ENCODE measurements around the gene TLNRD1.
"Not testable (repeated sequence)": the region's sequence is repeated elsewhere in the genome, so short reads cannot be mapped to it uniquely, and the experiment has no call there.

The TLNRD1 gene

GRCh38 chr15:81000624-81001151 is at the start of gene TLNRD1:
Gene TLNRD1, plus strand, starts transcription at chr15:81000923. Its CDS starts 1,349 bp downstream, at chr15:81002272.
- DNase-seq (ENCODE audit: low spot score), result peak; percentile 82

GRCh38 chr15:80951941-80952340 is 48.8 kb upstream of the TLNRD1 start:
- DNase-seq (ENCODE audit: low spot score), result no peak

DNA sequence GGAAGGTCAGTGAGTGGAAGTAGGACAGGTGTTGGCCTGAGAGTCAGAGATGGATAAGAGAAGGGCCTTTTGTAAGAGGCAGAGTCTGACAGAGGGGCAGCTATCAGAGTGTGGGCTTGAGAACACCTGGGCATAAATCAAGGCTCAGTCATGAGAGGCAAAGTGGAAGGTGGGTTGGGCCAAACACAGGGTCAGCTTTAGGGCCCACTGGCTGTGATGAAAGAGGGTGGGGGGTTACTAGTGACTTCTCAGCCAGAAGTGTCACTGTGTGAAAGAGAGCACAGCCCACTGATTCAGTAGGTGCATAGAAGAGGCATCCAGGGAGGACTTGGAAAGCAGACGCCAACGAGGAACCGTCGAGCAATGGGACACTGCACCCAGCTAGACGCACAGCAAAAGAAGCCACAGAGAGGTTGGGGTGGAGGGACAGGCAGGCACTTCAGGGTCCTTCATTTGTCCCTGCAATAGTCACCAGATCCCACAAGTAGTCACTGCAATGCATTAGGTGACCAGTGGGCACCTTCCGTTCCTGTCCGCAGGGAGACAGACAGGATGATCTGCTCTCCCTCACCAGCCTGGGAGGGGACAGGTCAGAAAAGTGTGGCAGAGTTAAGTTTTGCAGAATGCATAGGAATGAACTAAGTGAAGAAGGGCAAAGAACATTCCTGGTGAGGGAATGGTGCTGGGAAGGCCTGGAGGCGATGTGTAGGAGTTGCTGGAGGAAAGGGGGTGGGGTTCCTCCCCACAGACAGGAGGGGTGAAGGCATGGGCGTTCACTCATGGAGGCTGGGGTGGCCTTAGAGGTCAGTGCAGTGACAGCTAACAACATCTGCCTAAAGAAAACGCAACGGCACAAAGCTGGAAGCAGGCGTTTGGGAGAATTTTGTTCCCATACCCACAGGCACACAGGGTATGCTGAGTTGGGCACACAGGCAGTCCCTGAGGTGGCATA is 47.4 kb upstream of the TLNRD1 start:
- no peak for DNase-seq (ENCODE audit: low spot score)

DNA sequence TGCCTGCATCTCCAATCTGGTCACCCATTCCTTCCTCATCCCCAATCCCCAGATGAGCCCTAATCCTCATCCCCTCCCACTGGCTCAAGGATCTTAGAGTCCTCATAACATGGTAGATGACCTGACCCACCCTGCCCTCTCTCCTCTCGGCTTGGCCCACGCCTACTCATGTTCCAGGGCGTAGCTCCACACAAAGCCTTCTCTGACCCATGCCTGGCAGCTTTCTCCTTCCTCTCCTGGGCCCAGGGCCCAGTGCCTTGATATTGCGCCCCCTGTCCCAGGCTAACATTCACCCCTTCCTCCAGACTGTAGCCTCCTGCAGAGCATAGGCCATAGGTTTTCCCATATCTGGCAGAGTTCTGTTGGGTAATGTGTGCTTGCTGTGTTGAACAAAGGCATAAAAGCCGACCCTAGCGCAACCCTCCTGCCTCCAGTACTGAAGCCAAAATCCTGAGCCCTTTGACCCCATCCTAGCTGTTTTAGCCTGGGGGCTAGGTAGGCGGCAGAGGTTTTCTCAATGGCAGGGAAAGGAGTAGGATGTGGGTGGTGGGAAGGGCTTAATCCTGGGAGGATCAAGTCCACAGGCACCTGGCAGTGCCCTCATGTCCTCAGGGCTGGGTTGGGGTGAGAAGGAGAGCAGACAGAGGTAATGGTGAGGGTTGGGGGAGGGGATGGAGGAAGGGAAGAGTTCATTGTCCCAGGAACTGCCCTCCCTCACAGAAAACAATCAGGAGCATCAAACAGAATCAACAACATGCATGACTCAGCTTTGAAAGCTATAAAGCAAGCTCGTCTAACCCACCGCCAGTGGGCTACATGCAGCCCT is 46.6 kb upstream of the TLNRD1 start:
- no peak for DNase-seq (ENCODE audit: low spot score)

DNA sequence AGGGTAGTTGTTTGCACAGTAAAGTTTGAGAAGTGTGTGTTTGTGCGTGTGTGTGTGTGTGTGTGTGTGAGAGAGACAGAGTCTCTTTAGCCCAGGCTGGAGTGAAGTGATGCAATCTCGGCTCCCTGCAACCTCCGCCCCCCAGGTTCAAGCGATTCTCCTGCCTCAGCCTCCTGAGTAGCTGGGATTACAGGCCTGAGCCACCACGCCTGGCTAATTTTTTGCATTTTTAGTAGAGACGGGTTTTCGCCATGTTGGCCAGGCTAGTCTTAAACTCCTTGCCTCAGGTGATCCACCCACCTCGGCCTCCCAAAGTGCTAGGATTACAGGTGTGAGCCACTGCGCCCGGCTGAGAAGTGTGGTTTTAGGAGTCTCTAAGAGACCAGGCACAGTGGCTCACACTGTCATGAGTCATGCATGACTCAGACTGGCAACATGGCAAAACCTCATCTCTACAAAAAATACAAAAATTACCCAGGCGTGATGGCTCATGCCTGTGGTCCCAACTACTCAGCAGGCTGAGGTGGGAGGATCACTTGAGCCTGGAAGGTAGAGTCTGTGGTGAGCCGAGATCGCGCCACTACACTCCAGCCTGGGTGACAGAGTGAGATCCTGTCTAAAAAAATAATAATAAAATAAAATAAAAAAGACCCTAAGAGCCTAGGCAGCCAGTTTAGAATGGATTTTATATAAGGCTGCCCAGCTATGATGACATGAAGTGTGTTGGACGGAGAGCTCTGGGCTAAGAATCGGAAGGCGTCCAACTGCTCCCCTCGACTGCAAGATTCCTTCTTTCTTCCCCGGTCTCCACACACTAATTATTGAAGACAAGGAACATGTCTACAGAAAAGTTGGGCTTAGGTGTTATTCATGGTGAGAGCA is 44.9 kb upstream of the TLNRD1 start:
- DNase-seq (ENCODE audit: low spot score), result peak; percentile 55

- no peak for DNase-seq (ENCODE audit: low spot score)
Measured at GRCh38 chr15:80957556-80957955, 43.2 kb upstream of the TLNRD1 start.

DNA sequence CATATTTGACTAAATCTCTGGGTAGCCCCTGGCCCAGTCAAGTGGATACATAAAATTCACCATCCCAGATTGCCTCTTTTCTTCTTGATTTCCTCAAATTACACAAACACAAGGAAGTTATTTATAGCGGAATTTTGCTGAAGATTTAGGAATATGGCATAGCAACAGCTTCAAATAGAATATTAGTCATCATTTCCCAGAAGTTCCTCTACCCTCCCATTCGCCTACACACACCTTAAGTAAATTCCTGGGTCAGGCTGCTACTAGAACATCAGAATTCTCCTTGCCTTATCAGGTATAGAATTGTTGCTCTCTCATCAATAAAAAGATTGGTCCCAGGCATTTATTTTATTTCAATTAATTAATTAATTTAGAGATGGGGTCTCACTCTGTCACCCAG is 42.7 kb upstream of the TLNRD1 start:
- no peak for DNase-seq (ENCODE audit: low spot score)

GRCh38 chr15:80958818-80959495 is 41.8 kb upstream of the TLNRD1 start:
- no peak for DNase-seq (ENCODE audit: low spot score)

DNA sequence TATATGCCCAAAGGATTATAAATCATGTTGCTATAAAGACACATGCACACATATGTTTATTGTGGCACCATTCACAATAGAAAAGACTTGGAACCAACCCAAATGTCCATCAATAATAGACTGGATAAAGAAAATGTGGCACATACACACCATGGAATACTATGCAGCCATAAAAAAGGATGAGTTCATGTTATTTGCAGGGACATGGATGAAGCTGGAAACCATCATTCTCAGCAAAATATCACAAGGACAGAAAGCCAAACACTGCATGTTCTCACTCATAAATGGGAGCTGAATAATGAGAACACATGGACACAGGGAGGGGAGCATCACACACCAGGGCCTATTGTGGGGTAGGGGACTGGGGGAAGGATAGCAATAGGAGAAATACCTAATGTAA is 35.3 kb upstream of the TLNRD1 start:
- DNase-seq (ENCODE audit: low spot score), result not testable (repeated sequence)

- DNase-seq (ENCODE audit: low spot score), result no peak
Measured at GRCh38 chr15:80966431-80967197, 34.1 kb upstream of the TLNRD1 start.

- DNase-seq (ENCODE audit: low spot score), result no peak
Measured at GRCh38 chr15:80967451-80967850, 33.3 kb upstream of the TLNRD1 start.

DNA sequence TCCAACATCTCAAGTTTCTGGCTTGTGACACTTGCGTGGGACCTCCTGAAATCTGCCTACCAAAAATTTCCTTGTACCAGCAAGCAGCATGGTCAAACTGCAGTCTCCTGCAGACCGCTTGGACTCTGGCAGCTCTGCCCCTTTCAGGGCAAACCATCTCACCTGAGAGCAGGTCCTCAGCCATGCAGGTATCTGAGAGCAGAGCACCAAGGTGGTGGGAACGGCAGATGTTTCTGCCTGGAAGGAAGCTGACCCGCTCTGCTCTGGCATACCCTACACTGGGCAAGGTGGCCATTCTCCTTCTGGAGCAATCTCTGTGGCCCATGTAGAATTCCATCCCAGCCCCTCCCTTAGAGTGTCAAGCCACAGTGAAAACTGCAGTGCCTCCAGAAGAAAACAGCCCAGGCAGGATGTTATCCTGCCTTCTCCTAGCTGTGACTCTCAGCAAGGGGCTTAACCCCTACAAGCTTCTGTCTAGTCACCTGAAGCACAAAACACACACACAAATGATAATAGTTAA is 32.7 kb upstream of the TLNRD1 start:
- no peak for DNase-seq (ENCODE audit: low spot score)

GRCh38 chr15:80969316-80969715 is 31.4 kb upstream of the TLNRD1 start:
- no peak for DNase-seq (ENCODE audit: low spot score)

DNA sequence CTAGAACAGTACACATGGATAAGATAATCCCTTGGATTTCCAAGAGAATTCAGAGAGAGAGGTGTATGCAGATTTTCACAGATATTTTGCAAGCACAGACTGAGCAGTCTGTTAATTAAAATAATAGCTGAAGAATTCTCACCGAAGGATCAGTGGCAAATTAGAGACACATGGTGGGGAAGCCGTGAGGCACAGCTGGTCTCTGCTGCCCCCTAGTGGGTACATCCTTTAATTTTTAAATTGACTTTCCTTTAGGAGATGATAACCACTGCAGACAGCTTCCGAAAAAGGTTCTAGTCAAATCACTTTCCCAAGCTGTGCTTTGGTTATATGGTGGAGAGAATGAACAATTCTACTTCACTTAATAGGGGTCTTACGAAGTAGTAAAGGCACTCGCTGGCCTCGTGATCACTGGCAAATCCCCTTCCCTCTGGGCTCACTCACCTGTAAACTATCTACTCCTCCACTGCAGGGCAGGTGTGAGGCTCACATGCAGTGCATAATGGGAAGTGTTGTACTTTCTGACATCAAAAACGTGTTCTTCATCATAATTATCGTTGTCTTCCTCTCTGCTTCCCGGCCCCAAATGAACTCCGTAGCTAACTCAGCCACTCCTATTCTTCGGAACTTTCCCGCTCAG is 30.6 kb upstream of the TLNRD1 start:
- peak; percentile 71 for DNase-seq (ENCODE audit: low spot score)

DNA sequence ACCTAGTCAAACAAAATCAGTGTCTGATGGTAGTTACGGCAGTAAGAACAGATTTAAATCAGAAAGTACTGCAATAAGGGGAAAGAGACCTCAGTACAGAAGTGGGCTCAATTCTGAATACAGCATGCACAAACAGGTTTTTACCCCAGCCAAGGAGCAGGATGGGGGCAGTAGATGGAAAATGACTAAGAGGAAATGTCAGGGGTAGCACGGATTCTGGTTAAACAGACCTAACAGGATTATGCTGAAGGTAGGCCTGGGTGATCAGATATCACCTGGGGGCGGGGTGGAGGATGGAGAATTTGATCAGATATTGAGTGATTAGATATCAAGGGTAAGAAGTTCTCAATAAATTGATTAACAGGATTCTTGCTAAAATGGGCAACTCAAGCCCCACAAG is 30.1 kb upstream of the TLNRD1 start:
- no peak for DNase-seq (ENCODE audit: low spot score)

DNA sequence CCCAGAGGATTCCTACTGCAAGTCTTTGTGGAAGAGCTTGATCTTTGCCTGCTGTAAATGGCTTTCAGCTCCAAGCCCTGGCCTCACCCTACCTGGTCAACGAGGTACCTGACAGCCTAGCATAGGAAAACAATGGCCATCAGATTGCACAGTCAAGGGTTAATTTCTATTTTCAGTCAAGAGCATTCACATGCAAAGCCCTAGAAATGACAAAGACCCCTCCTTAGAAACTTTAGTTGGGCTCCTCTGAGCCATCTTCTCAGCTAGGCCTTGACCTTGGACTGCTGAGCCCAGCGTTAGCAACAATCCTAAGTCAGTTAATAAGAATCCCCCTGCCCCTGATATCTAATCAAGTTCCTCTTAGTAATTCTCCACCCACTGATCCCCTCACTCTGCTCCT is 29.6 kb upstream of the TLNRD1 start:
- no peak for DNase-seq (ENCODE audit: low spot score)

DNA sequence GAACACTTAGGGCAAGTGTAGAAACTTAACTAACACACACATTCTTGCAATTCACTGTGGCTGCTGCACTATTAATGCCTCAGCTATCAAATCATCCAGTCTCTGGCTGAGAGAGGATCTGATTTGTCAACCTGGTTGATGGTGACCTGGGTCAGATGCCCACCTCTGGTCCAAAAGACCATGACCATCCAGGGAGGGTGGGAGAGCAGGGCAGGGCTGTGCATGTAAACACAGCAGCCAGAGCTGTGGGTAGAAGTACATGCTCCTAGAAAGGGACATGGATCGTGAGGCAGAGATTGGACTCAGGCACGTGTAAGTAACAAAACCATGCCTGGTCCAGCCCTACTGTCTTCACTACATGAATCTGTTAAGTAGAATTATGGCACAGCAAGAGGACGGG is 28.4 kb upstream of the TLNRD1 start:
- DNase-seq (ENCODE audit: low spot score), result no peak

DNA sequence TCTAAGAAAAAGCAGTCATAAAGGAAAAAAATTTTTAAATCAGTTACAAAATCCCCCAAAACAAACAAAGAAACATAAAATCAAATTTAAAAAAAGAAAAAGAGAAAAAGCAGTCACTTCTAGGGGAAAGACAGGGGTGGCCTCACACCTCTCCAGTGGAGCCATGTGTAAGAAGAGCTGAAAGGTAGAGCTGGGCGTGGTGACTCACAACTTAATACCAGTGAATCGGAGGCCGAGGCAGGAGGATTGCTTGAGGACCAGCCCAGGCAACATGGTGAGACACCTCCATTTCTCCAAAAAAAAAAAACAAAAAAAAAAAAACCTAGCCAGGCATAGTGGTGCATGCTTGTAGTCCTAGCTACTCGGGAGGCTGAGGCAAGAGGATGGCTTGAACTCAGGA is 25.8 kb upstream of the TLNRD1 start:
- DNase-seq (ENCODE audit: low spot score), result no peak

GRCh38 chr15:80976851-80977250 is 23.9 kb upstream of the TLNRD1 start:
- no peak for DNase-seq (ENCODE audit: low spot score)

DNA sequence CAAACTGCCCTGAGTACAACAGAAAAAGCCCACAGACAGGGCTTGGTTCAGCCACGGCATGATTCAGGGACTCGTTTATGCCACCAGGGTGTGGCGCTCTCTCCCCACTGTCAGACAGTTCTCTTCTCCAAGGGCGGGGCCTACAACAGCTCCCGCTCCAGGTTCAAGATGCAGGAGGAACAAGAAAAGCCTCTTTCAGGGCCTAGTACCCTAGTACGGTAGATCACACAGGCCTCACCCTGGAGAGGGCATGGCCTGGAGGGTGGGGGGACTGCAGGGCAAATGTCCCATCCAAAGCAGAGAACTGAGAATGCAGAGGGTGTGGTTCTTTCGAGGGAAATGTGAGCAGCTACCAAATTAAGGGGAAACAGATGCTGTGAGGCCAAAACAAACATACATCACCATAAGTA is 23.1 kb upstream of the TLNRD1 start:
- DNase-seq (ENCODE audit: low spot score), result peak; percentile 51

All from kidney capillary endothelial cell (primary cell).